CD14-positive monocyte (primary cell): ENCODE measurements around the gene RBP5. TPM values are rescaled to one million over a fixed set of nuclear protein-coding genes. Genes with fewer than 3 reads are reported as not detected.
A peak's percentile ranks its signal among the peaks of the same experiment; 100 is the strongest.

Source experiments
- DNase-seq, 3 donors: peaks; one replicate each; pipeline ENCODE4 v3.0.0-alpha.2; 2011 to 2022
- H2AFZ ChIP-seq: 2 replicates; pipeline ENCODE4 v1.6.0; 2012; ENCODE audit warnings: mild to moderate bottlenecking, low read depth, low read length, inconsistent platforms; ENCODE audit not compliant: insufficient read depth, poor library complexity, severe bottlenecking
- H3K27ac ChIP-seq, 2 donors: 1 replicate in 1 of 2; 2 replicates in 1 of 2; pipeline ENCODE4 v1.5.1; 2012 to 2013; ENCODE audit warnings: low read length in 2 of 2, control low read depth in 1 of 2, inconsistent platforms in 1 of 2, low read depth in 1 of 2, mild to moderate bottlenecking in 1 of 2
- H3K27me3 ChIP-seq, 2 donors: one replicate each; pipeline versions ENCODE4 v1.6.0 to v1.6.1; 2011 to 2013; ENCODE audit warnings: low read length in 2 of 2; ENCODE audit not compliant: control insufficient read depth in 2 of 2, insufficient read depth in 2 of 2
- H3K36me3 ChIP-seq, 2 donors: replicated peaks in 1 of 2; 1 replicate in 1 of 2; 2 replicates in 1 of 2; pipeline versions ENCODE4 v1.5.1 to v1.6.1; 2012 to 2013; ENCODE audit warnings: low read length in 2 of 2, control low read depth in 1 of 2, inconsistent platforms in 1 of 2, mild to moderate bottlenecking in 1 of 2; ENCODE audit not compliant: insufficient read depth in 2 of 2, control insufficient read depth in 1 of 2
- H3K4me1 ChIP-seq, 2 donors: 1 replicate in 1 of 2; 2 replicates in 1 of 2; pipeline versions ENCODE4 v1.5.1 to v1.6.1; 2012 to 2013; ENCODE audit warnings: low read length in 2 of 2, control low read depth in 1 of 2, inconsistent platforms in 1 of 2, mild to moderate bottlenecking in 1 of 2, moderate library complexity in 1 of 2; ENCODE audit not compliant: insufficient read depth in 2 of 2, control insufficient read depth in 1 of 2
- H3K4me2 ChIP-seq: replicated peaks from 2 replicates; pipeline ENCODE3; 2012; ENCODE audit warnings: low read length, moderate library complexity, mild to moderate bottlenecking; ENCODE audit not compliant: poor library complexity, severe bottlenecking; ENCODE audit errors: extremely low read depth
- H3K4me3 ChIP-seq, 3 experiments: fragments of 200-600 bp in 1 of 3; sonication (generic) in 1 of 3; replicated peaks in 1 of 3; 1 replicate in 2 of 3; 2 replicates in 1 of 3; pipeline ENCODE4 v1.5.1; 2011 to 2013; ENCODE audit warnings: low read length in 3 of 3, mild to moderate bottlenecking in 3 of 3, control low read depth in 2 of 3, low read depth in 2 of 3, inconsistent platforms in 1 of 3, moderate library complexity in 1 of 3
- H3K79me2 ChIP-seq: 2 replicates; pipeline ENCODE4 v1.6.0; 2012; ENCODE audit warnings: mild to moderate bottlenecking, control low read depth, inconsistent platforms, low read length, moderate library complexity; ENCODE audit not compliant: insufficient read depth
- H3K9ac ChIP-seq: 2 replicates; pipeline ENCODE4 v1.6.0; 2017; ENCODE audit warnings: low read length, mild to moderate bottlenecking; ENCODE audit not compliant: insufficient read depth, poor library complexity, severe bottlenecking
- H3K9me3 ChIP-seq, 2 donors: replicated peaks in 1 of 2; 1 replicate in 1 of 2; 2 replicates in 1 of 2; pipeline versions ENCODE4 v1.5.1 to v1.6.1; 2012 to 2013; ENCODE audit warnings: low read length in 2 of 2, control low read depth in 1 of 2; ENCODE audit not compliant: control insufficient read depth in 1 of 2, insufficient read depth in 1 of 2
- H4K20me1 ChIP-seq: 2 replicates; pipeline ENCODE4 v1.6.0; 2012; ENCODE audit warnings: mild to moderate bottlenecking, low read length, control low read depth, moderate library complexity; ENCODE audit not compliant: insufficient read depth
- H3K27ac Mint-ChIP-seq, 7 donors: one replicate each; pipeline ENCODE4 v1.8.0; 2020; ENCODE audit warnings: mild to moderate bottlenecking in 7 of 7, mixed read lengths in 7 of 7, moderate library complexity in 6 of 7, inconsistent platforms in 2 of 7
- H3K27me3 Mint-ChIP-seq, 3 donors: one replicate each; pipeline ENCODE4 v1.8.0; 2021 to 2022; ENCODE audit warnings: low read depth in 3 of 3, mild to moderate bottlenecking in 3 of 3, mixed read lengths in 3 of 3, moderate library complexity in 3 of 3, inconsistent platforms in 1 of 3
- H3K36me3 Mint-ChIP-seq, 2 donors: one replicate each; pipeline ENCODE4 v1.8.0; 2020; ENCODE audit warnings: mixed read lengths in 2 of 2, inconsistent platforms in 1 of 2, mild to moderate bottlenecking in 1 of 2
- H3K4me1 Mint-ChIP-seq: one replicate; pipeline ENCODE4 v1.8.0; 2020; ENCODE audit warnings: mild to moderate bottlenecking, mixed read lengths
- H3K4me3 Mint-ChIP-seq, 2 donors: one replicate each; pipeline ENCODE4 v1.8.0; 2020; ENCODE audit warnings: mild to moderate bottlenecking in 2 of 2, mixed read lengths in 2 of 2, moderate library complexity in 1 of 2
- H3K9me3 Mint-ChIP-seq, 7 donors: one replicate each; pipeline ENCODE4 v1.8.0; 2020 to 2022; ENCODE audit warnings: mixed read lengths in 7 of 7, mild to moderate bottlenecking in 6 of 7, moderate library complexity in 6 of 7, inconsistent platforms in 2 of 7
- CTCF ChIP-seq: fragments of 200-600 bp; IDR thresholded peaks from one replicate; pipeline ENCODE4 v1.8.0; 2022; ENCODE audit warnings: antibody characterized with exemption, mild to moderate bottlenecking
- WGBS: methylation state at CpG from one replicate; pipeline ENCODE4 v1.1.5; 2013; ENCODE audit warnings: missing lambda C conversion rate; ENCODE audit not compliant: insufficient coverage; 5-methylcytosine and 5-hydroxymethylcytosine counted together
- intact Hi-C, 2 donors: fragments of 100-400 bp; cut with micrococcal nuclease; formaldehyde crosslinking; loops; one replicate each; pipeline versions ENCODE4 v1.15.0 to v1.15.1; 2023
- polyA plus RNA-seq, 3 donors: library from polyadenylated mRNA; depleted of rRNA in 1 of 3; unstranded in 2 of 3; stranded (reverse) in 1 of 3; fragments of 300-500 nt in 2 of 3; fragments of >200 nt in 1 of 3; fragmentation: Illumina TruSeq in 2 of 3; gene quantifications; 1 replicate in 2 of 3; 2 replicates in 1 of 3; pipeline ENCODE4 v1.2.3, GENCODE V29; 2012 to 2021

RBP5 gene
- polyA plus RNA-seq, 3 donors = not detected

DNA sequence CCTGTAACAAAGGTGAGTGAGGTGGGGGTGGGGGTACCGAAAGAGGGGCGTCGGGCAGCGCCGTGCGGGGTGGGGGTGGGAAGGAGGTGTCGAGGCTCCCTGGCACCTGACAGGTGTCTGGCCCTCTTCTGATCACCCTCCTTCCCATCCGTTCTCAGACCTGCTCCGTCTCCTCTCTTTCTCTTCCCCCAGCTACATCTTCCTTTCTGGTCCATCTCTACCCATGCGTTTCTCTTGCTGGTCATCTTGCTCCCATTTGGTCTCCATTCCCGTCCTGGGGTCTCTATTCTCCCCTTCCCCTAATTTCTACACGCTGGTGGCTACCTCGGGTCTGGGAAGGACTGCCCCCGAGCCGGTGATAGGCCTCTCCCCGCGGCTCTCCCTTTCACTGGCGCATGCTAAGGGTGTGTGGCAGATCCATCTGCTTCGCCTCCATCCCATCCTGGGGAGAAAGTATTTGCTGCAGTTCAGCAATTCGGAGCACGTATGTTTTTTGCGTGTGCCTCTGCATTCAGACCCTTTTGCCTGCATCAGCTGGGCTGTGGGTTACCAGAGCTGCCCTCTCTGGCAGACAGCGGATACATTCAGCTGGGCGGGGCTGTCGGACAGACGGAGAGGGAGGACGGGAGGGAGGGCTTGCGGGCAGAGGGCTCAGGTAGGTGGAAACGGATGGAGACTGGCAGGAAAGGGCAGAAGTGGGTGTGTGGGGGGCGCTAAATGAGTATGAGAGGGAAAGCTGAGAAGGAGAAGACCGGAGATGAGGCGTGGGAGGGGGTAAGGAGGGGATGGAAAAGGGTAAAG lies 2.2 kb upstream of the RBP5 start:
- Histone ChIP-seq H3K27me3 (peaks cover 19 to 43% of the 10 kb centered on the region in 2 donors), H3K4me2 (peak overlapping the region; percentile 81), H3K4me1 (peaks cover 26 to 27% of the 10 kb centered on the region in 2 donors), H3K9ac (peak overlapping the region; percentile 7), H3K79me2 (no peaks in the 10 kb centered on the region), H3K4me3 (peak overlapping the region in 2 of 3 experiments; percentile 18 to 70), H2AFZ (peak overlapping the region; percentile 72), H3K36me3 (peaks cover under 1 to 1% of the 10 kb centered on the region in 2 donors), H3K9me3 (no peaks in the 10 kb centered on the region), H4K20me1 (no peaks in the 10 kb centered on the region), H3K27ac (no peak overlapping the region)
- H3K27me3 Mint-ChIP-seq = peaks cover 44 to 51% (median 45%) of the 10 kb centered on the region in 3 donors
- H3K36me3 Mint-ChIP-seq = peaks cover 24 to 34% of the 10 kb centered on the region in 2 donors
- peak overlapping the region in 3 of 7 donors; percentile 36 to 82 (median 50) for H3K27ac Mint-ChIP-seq
- H3K4me1 Mint-ChIP-seq = peaks cover 31% of the 10 kb centered on the region
- intact Hi-C loops = no loop called here
- under 1% methylated on average over 19 of the region's 32 CpGs for WGBS
- DNase-seq = no peak
- H3K9me3 Mint-ChIP-seq = peaks cover 0 to 17% (median 6%) of the 10 kb centered on the region in 7 donors
- TF ChIP-seq CTCF = no peak
- peak overlapping the region; percentile 73 to 91 for H3K4me3 Mint-ChIP-seq

DNA sequence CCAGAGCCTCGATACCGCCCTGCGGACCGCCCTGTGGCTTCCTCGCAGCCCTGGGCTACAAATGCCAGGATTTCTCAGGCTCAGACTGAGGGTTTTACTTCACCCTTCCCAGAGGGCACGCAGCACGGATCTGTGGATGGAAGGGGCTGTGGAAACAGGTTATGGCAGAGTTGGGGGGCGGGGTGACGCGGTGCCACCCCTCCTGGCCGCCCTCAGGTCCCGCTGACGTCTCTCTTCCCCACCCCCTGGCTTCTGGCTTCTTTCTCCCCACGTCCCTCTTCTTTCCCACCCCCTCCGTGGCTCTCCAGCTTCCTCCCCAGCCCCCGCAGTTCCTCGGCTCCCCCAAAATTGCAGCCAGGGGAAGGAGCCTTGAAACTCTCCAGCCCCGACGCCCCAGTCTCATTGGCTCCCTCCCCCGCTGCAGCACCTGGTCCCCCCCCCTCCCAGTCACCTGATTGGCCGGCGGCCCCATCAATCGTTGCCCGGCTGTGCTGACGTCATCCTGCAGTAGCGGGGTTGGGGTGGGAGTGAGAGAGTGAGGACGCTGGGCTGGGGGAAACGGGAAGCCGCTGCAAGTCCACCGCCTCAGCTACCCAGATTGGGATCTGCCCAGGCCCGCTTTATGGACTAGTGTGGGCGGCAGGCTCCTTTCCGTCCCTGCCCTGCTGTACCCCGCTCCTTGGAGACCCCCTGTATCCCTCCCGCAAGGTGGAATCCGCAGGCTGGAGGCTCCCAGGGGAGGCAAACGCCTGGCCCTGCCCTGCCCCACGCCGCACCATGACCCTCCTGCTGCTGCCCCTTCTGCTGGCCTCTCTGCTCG lies 1.4 kb upstream of the RBP5 start, which contains the start of gene CLSTN3:
Gene CLSTN3, plus strand, starts transcription at position 500 of the 820 bp plus-strand sequence. Its CDS starts 278 bp downstream, at position 778.
- peaks cover 26 to 27% of the 10 kb centered on the region in 2 donors for H3K4me1 ChIP-seq
- WGBS = under 1% methylated on average over 21 of the region's 40 CpGs
- no peaks in the 10 kb centered on the region for H4K20me1 ChIP-seq
- Mint-ChIP-seq H3K36me3 (peaks cover 17 to 26% of the 10 kb centered on the region in 2 donors), H3K27ac (peak within 1 kb of the TSS in 3 of 7 donors; percentile 36 to 82 (median 50)), H3K9me3 (peaks cover 0 to 17% (median 6%) of the 10 kb centered on the region in 7 donors), H3K4me1 (peaks cover 31% of the 10 kb centered on the region), H3K27me3 (peaks cover 44 to 51% (median 45%) of the 10 kb centered on the region in 3 donors), H3K4me3 (peak within 1 kb of the TSS; percentile 73 to 91)
- DNase-seq = peak; percentile 48 to 75 (median 50)
- intact Hi-C loops = no loop called here
- no peak within 1 kb of the TSS for H3K27ac ChIP-seq
- H3K4me2 ChIP-seq = peak within 1 kb of the TSS; percentile 81
- H3K79me2 ChIP-seq = no peaks in the 10 kb centered on the region
- H3K27me3 ChIP-seq = peaks cover 19 to 43% of the 10 kb centered on the region in 2 donors
- H3K9me3 ChIP-seq = no peaks in the 10 kb centered on the region
- H3K4me3 ChIP-seq = peak within 1 kb of the TSS; percentile 12 to 70 (median 18)
- no peaks in the 10 kb centered on the region for H3K36me3 ChIP-seq
- no peak for TF ChIP-seq CTCF
- H3K9ac ChIP-seq = peak within 1 kb of the TSS; percentile 38
- peak within 1 kb of the TSS; percentile 72 for H2AFZ ChIP-seq
